ENCODE measurements around the gene KIF4A. TPM values are rescaled to one million over a fixed set of nuclear protein-coding genes. Genes with fewer than 3 reads are reported as not detected.
"Not testable (repeated sequence)": the region's sequence is repeated elsewhere in the genome, so short reads cannot be mapped to it uniquely, and the experiment has no call there.

KIF4A gene
- total RNA-seq, 2 experiments from 2014 or later = 26.4 to 28.3 TPM

DNA sequence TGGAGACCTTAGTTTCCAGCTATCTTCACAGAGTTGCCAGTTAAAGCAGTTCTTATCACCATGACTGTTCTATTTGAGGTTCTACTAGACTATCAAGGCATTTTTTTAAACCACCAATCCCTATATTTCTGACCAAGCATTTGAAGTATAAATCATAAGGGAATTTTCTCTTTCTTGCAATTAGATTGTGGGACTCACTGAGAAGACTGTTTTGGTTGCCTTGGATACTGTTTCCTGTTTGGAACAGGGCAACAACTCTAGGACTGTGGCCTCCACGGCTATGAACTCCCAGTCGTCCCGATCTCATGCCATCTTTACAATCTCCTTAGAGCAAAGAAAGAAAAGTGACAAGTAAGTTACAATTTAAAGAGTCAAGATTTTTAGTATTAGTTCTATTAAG is 11.8 kb downstream of the KIF4A start:
- Mint-ChIP-seq H3K9me3 (no peaks in the 10 kb centered on the region), H3K4me3 (no peak overlapping the region), H3K27ac (no peak overlapping the region), H3K27me3 (no peaks in the 10 kb centered on the region), H3K36me3 (peaks cover 31% of the 10 kb centered on the region), H3K4me1 (ENCODE audit: low read depth) (peaks cover 5% of the 10 kb centered on the region)
- CTCF ChIA-PET = no interaction called here
- intact Hi-C loops (cut with micrococcal nuclease) = no loop called here
- POLR2A ChIA-PET = interaction anchor here (0.8 kb wide), 1 partner anchor 11 kb away, joined by 3 read pairs; no protein-coding TSS in a partner anchor
- no peak for DNase-seq

DNA sequence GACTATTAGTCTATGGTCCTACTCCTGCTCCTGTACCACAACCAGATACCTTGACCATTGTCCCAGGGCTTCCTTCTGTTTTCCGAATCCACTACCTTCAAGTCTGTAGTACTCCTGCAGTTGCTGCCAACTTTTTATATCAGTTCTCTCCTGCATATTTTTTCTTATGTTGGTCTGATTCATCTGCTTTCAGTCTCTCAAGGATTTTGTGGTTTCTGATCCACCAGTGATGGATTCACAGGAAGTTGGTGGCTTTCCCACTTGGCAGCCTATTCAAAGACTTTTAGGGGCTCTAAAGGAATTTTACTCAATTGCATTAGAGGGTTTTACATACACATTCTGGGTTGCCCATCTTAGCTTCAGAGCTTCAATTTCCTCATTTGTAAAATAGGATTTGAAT is 23.6 kb downstream of the KIF4A start:
- H3K4me1 Mint-ChIP-seq (ENCODE audit: low read depth) = no peaks in the 10 kb centered on the region
- H3K27ac Mint-ChIP-seq = no peak overlapping the region
- DNase-seq = no peak
- no peaks in the 10 kb centered on the region for H3K27me3 Mint-ChIP-seq
- H3K4me3 Mint-ChIP-seq = no peak overlapping the region
- peaks cover 5% of the 10 kb centered on the region for H3K36me3 Mint-ChIP-seq
- H3K9me3 Mint-ChIP-seq = no peaks in the 10 kb centered on the region
- POLR2A ChIA-PET = no interaction called here
- CTCF ChIA-PET = interaction anchor here (0.7 kb wide), 1 partner anchor 47 kb away, joined by 3 read pairs; no protein-coding TSS in a partner anchor
- intact Hi-C loops (cut with micrococcal nuclease) = no loop called here

- no peaks in the 10 kb centered on the region for H3K4me1 Mint-ChIP-seq (ENCODE audit: low read depth)
- no peaks in the 10 kb centered on the region for H3K27me3 Mint-ChIP-seq
- CTCF ChIA-PET = no interaction called here
- H3K27ac Mint-ChIP-seq = no peak overlapping the region
- no peaks in the 10 kb centered on the region for H3K9me3 Mint-ChIP-seq
- H3K4me3 Mint-ChIP-seq = no peak overlapping the region
- intact Hi-C loops (cut with micrococcal nuclease) = no loop called here
- POLR2A ChIA-PET = no interaction called here
- H3K36me3 Mint-ChIP-seq = no peaks in the 10 kb centered on the region
- DNase-seq = no peak
These were observed 32.9 kb downstream of the KIF4A start for GRCh38 chrX:70322784-70323183.

DNA sequence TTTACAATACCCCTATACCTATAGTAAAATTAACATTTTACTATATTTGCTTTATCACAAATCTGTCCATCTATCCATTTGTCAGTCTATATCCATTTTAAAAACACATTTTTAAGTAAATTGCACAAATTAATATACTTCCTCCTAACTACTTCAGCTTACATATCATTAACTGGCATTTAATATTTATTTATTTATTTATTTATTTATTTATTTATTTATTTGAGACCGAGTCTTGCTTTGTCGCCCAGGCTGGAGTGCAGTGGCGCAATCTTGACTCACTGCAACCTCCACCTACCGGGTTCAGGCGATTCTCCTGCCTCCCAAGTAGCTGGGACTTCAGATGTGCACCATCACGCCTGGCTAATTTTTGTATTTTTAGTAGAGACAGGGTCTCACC is 33.7 kb downstream of the KIF4A start:
- not testable (repeated sequence) for H3K27ac Mint-ChIP-seq, H3K27me3 Mint-ChIP-seq, H3K4me3 Mint-ChIP-seq

DNA sequence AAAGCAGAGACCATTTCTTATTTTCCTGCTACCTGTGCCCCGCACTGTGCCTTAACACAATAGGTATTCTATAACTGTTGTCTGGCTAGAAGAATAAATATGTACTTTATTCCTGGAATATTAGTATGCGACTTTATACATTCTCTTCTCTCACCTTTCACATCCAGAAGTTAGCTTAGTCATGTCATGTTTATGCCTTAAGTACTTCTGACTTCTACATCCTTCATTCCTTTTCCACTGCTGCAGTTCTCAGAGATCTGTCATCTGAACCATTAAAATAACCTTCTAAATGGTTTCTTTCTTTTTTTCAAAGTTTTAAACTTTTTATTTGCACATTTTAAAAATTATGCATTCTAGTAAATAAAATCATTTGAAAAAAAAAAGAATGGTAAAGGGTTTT is 34.4 kb downstream of the KIF4A start:
- Mint-ChIP-seq H3K4me1 (ENCODE audit: low read depth) (no peaks in the 10 kb centered on the region), H3K9me3 (no peaks in the 10 kb centered on the region), H3K27me3 (no peaks in the 10 kb centered on the region), H3K4me3 (no peak overlapping the region), H3K36me3 (no peaks in the 10 kb centered on the region), H3K27ac (no peak overlapping the region)
- no peak for DNase-seq
- CTCF ChIA-PET = no interaction called here
- intact Hi-C loops (cut with micrococcal nuclease) = no loop called here
- POLR2A ChIA-PET = no interaction called here

More for the DNA sequence above, 33.7 kb downstream of the KIF4A start:
- H3K4me1 Mint-ChIP-seq (ENCODE audit: low read depth); CTCF ChIA-PET; intact Hi-C loops (cut with micrococcal nuclease); DNase-seq; H3K9me3 Mint-ChIP-seq; H3K36me3 Mint-ChIP-seq; POLR2A ChIA-PET: not testable (repeated sequence)

DNA sequence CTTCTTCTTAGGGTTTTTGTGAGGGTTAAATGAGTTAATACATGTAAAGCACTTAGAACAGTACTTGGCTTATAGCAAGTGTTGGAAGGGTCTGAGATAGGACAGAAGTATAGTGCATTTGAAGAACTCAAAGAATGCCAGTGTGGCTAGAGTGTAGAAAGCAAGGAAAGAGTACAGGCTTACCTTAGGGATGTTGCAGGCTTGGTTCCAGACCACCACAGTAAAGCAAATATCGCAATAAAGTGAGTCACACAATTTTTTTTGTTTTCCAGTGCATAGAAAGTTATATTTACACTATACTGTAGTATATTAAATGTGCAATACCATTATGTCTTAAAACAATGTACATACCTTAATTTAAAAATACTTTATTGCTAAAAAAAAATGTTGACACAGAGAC is 41.3 kb downstream of the KIF4A start:
- no peaks in the 10 kb centered on the region for H3K36me3 Mint-ChIP-seq
- no peaks in the 10 kb centered on the region for H3K9me3 Mint-ChIP-seq
- intact Hi-C loops (cut with micrococcal nuclease) = no loop called here
- no peaks in the 10 kb centered on the region for H3K4me1 Mint-ChIP-seq (ENCODE audit: low read depth)
- no peak overlapping the region for H3K27ac Mint-ChIP-seq
- no peaks in the 10 kb centered on the region for H3K27me3 Mint-ChIP-seq
- no peak overlapping the region for H3K4me3 Mint-ChIP-seq
- DNase-seq = no peak
- CTCF ChIA-PET = no interaction called here
- POLR2A ChIA-PET = no interaction called here

GRCh38 chrX:70332600-70332999 is 42.7 kb downstream of the KIF4A start:
- Mint-ChIP-seq H3K27ac (no peak overlapping the region), H3K4me3 (no peak overlapping the region), H3K9me3 (no peaks in the 10 kb centered on the region), H3K27me3 (no peaks in the 10 kb centered on the region), H3K4me1 (ENCODE audit: low read depth) (peaks cover 7% of the 10 kb centered on the region), H3K36me3 (peaks cover 2% of the 10 kb centered on the region)
- DNase-seq = no peak
- ChIA-PET CTCF (no interaction called here), POLR2A (no interaction called here)
- intact Hi-C loops (cut with micrococcal nuclease) = no loop called here

- Mint-ChIP-seq H3K9me3 (no peaks in the 10 kb centered on the region), H3K4me1 (ENCODE audit: low read depth) (peaks cover 7% of the 10 kb centered on the region), H3K27ac (no peak overlapping the region), H3K27me3 (no peaks in the 10 kb centered on the region), H3K4me3 (no peak overlapping the region), H3K36me3 (peaks cover 2% of the 10 kb centered on the region)
- POLR2A ChIA-PET = no interaction called here
- CTCF ChIA-PET = no interaction called here
- intact Hi-C loops (cut with micrococcal nuclease) = loop anchor here (1.0 kb wide), 1 partner anchor 98 kb away; no protein-coding TSS in a partner anchor
- no peak for DNase-seq
These were observed 46.9 kb downstream of the KIF4A start for GRCh38 chrX:70336767-70337166.

- Mint-ChIP-seq H3K4me1 (ENCODE audit: low read depth) (peaks cover 7% of the 10 kb centered on the region), H3K9me3 (no peaks in the 10 kb centered on the region), H3K27ac (no peak overlapping the region), H3K36me3 (peaks cover 6% of the 10 kb centered on the region), H3K4me3 (no peak overlapping the region), H3K27me3 (no peaks in the 10 kb centered on the region)
- intact Hi-C loops (cut with micrococcal nuclease) = no loop called here
- POLR2A ChIA-PET = no interaction called here
- CTCF ChIA-PET = no interaction called here
- no peak for DNase-seq
These were observed 48.4 kb downstream of the KIF4A start for GRCh38 chrX:70338290-70338689.

DNA sequence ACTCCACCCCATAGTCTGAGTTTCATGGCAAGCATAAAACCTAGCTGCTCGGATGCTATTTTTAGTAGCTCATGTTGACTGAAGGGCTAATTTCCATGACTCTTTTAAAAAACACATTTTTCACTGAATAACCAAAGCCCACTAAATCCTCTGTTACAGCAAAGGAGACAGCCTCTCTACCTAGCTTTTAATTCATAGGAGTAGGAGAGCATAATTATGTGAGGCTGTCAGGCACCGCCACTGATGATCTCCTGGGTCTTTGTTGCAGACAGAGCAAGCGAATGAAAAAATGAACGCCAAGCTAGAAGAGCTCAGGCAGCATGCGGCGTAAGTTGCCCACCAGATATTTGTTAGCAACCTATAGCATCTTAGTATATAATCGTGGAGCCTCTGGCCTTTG is 53.5 kb downstream of the KIF4A start:
- CTCF ChIA-PET = no interaction called here
- H3K27ac Mint-ChIP-seq = no peak overlapping the region
- H3K27me3 Mint-ChIP-seq = no peaks in the 10 kb centered on the region

GRCh38 chrX:70346418-70347070 is 56.6 kb downstream of the KIF4A start:
- DNase-seq = no peak
- Mint-ChIP-seq H3K27ac (no peak overlapping the region), H3K36me3 (peaks cover 13% of the 10 kb centered on the region), H3K4me1 (ENCODE audit: low read depth) (no peaks in the 10 kb centered on the region), H3K27me3 (no peaks in the 10 kb centered on the region), H3K9me3 (peaks cover 2% of the 10 kb centered on the region), H3K4me3 (no peak overlapping the region)
- POLR2A ChIA-PET = no interaction called here
- CTCF ChIA-PET = no interaction called here
- intact Hi-C loops (cut with micrococcal nuclease) = no loop called here

More for the DNA sequence above, 53.5 kb downstream of the KIF4A start:
- intact Hi-C loops (cut with micrococcal nuclease) = no loop called here
- Mint-ChIP-seq H3K36me3 (peaks cover 7% of the 10 kb centered on the region), H3K4me3 (no peak overlapping the region), H3K9me3 (peaks cover 2% of the 10 kb centered on the region), H3K4me1 (ENCODE audit: low read depth) (no peaks in the 10 kb centered on the region)
- POLR2A ChIA-PET = no interaction called here
- DNase-seq = no peak

DNA sequence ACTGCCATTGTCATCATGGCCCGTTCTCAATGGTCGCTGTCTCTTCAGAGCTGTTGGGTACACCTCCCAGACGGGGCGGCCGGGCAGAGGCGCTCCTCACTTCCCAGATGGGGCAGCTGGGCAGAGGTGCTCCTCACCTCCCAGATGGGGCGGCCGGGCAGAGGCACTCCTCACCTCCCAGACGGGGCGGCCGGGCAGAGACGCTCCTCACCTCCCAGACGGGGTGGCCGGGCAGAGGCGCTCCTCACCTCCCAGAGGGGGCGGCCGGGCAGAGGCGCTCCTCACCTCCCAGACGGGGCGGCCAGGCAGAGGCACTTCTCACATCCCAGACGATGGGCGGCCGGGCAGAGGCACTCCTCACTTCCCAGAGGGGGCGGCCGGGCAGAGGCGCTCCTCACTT is 58.9 kb downstream of the KIF4A start:
- H3K27ac Mint-ChIP-seq; POLR2A ChIA-PET; intact Hi-C loops (cut with micrococcal nuclease); H3K4me1 Mint-ChIP-seq (ENCODE audit: low read depth); H3K36me3 Mint-ChIP-seq; CTCF ChIA-PET; H3K27me3 Mint-ChIP-seq; H3K4me3 Mint-ChIP-seq; H3K9me3 Mint-ChIP-seq; DNase-seq: not testable (repeated sequence)

- DNase-seq; intact Hi-C loops (cut with micrococcal nuclease); H3K4me1 Mint-ChIP-seq (ENCODE audit: low read depth); POLR2A ChIA-PET; H3K4me3 Mint-ChIP-seq; H3K27ac Mint-ChIP-seq; CTCF ChIA-PET; H3K36me3 Mint-ChIP-seq; H3K9me3 Mint-ChIP-seq; H3K27me3 Mint-ChIP-seq: not testable (repeated sequence)
These were observed 59.6 kb downstream of the KIF4A start for GRCh38 chrX:70349367-70350125.
